A172 (cell line): ENCODE data around the gene DAPK2. TPM values are rescaled to one million over a fixed set of nuclear protein-coding genes. Genes with fewer than 3 reads are reported as not detected.
"Not testable (repeated sequence)": the region's sequence is repeated elsewhere in the genome, so short reads cannot be mapped to it uniquely, and the experiment has no call there.

Experiments
- DNase-seq: peaks from one replicate; pipeline ENCODE4 v3.0.0-alpha.2; 2015; ENCODE audit warnings: low spot score
- total RNA-seq: library from RNA; depleted of rRNA; stranded (reverse); fragments of >200 nt; shearing (Covaris generic); gene quantifications from 2 replicates; pipeline ENCODE4 v1.2.3, GENCODE V29; 2014

Gene DAPK2
- total RNA-seq, 1 experiment from 2014 or later, result 1.5 TPM

DNA sequence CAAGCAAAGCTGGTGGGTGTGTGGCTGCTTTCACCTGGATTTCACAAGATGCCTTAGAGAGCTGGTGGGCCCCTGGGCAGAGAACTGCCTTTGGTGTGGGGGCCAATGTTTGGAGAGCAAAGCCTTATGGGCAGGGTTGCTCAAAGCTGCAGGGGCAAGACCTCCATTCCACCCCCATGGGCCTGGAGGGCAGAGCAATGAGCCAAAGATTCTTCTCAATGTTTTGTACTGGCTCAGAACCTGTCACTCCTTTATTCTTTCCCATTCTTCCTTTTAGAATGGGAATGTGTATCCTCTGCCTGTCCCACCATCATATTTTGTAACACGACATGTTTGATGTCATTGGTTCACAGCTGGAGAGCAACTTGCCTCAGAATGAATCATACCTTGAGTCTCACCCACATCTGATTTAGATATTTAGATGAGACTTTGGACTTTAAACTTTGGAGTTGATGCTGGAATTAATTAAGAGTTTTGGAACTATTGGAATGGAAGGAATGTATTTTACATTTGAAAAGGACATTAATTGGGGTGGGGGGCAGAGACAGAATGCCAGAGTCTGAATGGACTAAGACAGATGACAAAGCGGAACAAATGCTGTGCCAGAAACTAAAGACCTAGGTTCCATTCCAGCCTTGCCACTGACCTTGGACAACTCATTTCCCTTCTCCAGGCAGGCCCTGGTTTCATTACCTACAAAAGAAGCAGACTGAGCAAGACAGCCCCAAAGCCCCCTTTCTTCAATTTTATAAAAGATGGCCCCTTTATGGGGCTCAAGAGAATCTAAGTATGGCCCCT is 72.9 kb downstream of the DAPK2 start:
- DNase-seq, result peak; percentile 8

DNA sequence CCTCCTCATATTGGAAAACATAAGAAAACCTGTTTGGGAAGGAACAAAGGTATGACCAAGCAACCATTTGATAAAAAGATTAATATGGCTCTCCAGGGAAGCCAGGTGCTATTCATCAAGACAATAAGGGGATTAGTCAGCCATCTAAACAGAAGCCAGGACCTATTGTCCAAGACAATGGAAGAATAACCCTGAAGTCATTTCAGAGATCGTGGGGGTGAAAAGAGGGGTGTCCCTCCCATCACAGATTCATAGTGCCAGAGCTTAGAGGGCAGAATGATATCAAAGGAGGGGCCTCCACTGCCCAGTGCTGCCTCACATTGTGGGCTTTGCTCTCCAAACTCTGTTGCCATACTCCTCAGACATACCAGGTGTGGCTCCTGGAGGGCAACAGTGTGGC is 73.5 kb downstream of the DAPK2 start:
- no peak for DNase-seq

DNA sequence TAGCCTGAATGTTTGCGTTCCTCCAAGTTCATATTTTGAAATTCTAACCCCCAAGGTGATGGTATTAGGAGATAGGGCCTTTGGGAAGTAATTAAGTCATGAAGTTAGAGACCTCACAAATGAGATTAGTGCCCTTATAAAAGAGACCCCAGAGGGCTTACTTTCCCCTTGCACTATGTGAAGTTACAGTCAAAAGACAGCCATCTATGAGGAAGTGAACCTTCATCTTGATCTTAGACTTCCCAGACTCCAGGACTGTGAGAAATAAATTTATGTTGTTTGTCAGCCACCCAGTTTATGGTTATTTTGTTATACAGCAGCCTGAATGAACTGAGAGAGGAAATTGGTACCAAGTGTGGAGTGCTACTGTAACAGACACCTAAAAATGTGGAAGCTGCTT is 74.4 kb downstream of the DAPK2 start:
- no peak for DNase-seq

DNA sequence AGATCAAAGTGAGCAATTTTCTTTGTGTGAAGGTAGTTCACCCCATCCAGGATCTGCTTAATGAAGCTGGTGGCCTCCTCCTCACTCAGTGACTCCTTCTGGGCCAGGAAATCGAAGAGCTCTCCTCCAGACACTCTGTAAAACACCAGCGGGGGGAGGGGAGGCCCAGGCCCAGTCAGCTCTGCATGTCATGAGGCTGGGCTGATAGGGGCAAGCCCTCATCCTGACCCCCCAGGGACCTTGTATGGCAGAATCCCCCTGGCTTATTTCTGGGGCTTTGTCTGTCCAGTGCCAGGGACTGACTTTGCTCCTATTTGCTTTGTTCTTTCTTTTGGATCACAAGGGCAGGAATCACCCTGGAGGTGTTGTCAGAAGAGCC is 74.9 kb downstream of the DAPK2 start:
- DNase-seq, result no peak

DNA sequence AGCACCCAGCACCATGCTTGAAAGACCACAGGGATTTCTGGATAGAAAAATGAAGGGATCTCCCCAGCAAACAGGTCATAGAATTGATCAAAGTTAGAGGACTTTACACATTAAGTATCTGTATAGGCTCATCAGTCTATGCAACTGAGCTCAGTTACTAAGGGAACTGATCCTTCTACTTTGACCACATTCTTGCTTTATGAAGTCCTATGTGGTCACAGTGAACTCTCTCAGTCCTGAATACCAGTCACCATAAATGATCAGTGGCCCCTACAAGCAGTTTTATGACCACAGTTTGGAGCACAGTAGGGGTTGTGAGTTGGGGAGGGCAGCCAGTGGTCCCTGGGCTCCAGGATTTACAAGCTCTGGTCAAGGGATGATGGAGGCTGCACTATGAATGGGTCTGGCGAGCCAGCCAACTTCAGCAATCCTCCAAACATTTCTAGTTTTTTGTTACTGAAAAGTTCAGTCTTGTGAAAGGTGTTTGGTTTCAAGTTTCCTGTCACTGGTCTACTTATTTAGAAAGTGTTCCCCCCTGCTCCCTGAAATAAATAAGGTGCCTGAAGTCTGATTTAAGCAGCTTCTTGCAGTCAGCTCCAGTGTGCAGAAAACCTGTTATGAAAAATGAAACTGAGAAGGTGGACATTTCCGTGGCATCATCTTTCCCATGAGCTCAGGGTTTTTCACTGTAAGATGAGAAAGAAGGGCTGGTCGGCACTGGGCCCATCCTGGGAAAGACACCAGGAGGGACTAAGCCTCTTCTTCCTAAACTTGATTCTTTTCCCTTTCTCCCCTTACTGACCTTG is 75.5 kb downstream of the DAPK2 start:
- no peak for DNase-seq

DNA sequence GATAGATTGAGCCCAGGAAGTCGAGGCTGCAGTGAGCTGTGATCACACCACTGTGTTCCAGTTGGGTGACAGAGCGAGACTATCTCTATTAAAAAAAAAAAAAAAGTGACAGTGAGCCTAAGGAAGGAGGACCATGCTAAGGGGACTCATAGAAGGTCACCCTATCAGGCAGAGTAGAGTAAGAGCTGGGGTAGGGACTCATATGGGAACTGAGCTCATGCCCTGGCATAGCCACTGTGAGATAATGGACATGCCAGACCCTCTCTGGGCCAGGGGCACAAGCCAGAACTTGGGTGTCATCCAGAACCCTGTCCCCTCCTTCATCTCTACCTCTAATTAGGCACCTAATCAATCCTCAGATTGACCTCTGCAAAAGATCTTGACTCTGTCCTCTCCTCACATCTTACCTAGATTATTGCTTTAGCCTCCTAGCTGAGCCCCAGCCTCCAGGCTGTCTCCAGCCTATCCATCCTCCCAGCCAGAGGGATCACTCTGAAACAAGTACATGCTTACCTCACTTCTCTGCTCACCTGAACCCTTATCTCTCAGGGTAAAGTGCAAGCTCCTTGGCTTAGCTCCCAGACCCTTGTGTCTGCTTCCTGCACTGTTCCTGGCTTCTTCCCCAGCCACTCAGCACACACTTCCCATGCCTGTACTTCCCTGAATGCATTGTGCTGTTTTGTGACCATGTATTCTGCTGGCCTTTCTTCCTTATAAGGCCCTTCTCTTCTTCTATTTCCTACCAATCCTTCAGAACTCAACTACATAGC is 76.4 kb downstream of the DAPK2 start:
- no peak for DNase-seq

DNA sequence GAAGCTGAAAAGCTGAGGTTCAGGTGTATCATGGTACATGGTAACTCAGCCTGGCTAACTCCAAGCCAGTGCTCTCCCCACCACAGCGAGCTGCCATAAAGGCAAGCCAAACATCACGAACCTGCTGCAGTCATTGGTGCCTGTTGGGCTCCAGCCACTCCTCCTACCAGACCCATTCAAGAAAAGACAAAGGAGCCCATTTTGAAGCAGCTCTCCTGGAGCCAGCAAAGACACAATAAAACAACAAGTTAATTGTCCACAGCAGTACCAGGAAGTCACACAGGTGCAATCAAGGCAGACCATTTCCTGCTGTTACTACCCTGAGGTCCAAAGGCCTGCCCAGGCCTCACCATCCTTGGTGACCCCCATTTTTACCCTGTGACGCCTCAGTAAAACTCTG is 77.6 kb downstream of the DAPK2 start:
- no peak for DNase-seq

DNA sequence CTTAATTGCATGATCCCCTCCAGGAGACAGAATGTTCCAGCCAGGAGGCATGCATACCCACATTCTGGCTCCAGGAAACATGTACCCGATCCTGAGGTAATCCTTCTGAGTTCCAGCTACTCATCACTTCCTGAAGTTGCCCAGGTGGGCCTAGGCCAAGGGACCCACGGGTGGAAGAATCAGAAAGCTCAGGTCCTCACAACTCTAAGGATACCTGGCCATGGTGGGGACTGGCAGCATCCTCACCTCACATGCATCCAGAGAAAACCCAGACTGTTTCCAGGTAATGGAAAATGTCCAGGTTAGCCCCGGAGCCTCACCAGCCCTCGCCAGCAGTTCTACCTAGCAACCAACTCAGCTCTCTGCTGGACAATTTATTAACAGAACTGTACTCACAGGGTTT is 78.2 kb downstream of the DAPK2 start:
- DNase-seq, result no peak

DNA sequence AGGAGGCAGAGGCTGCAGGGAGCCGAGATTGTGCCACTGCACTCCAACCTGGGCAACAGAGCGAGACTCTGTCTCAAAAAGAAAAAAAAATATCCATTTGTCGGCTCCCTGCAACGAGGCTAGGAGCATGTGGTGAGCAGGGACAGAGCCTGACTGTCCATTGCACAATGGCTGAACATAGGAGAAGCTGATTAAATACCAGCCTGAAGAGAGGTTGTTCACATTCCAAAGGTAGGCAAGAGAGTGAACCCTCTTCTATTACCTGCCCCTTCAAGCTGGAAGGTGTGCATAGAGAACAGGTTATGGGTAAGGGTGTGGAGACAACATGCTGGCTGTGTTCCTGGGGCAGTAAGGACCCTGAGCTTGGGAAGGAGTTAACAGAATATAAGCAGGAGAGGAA is 78.7 kb downstream of the DAPK2 start:
- no peak for DNase-seq

DNA sequence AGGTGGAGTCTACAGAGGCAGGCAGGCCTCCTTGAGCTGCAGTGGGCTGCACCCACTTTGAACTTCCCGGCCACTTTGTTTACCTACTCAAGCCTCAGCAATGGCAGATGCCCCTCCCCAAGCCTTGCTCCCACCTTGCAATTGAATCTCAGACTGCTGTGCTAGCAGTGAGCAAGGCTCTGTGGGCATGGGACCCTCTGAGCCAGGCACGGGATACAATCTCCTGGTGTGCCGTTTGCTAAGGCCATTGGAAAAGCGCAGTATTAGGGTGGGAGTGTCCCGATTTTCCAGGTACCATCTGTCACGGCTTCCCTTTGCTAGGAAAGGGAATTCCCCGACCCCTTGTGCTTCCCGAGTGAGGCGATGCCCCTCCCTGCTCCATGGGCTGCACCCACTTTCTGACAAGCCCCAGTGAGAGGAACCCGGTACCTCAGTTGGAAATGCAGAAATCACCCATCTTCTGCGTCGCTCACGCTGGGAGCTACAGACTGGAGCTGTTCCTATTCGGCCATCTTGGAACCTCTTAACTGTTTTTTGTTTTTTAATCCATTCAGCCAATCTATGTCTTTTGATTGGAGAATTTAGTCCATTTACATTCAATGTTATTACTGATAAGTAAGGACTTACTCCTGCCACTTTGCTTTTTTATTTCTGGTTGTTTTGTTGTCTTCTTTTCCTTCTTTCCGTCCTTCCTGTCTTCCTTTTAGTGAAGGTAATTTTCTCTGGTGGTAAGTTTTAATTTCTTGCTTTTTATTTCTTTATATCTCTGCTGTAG is 83.2 kb downstream of the DAPK2 start:
- not testable (repeated sequence) for DNase-seq

DNA sequence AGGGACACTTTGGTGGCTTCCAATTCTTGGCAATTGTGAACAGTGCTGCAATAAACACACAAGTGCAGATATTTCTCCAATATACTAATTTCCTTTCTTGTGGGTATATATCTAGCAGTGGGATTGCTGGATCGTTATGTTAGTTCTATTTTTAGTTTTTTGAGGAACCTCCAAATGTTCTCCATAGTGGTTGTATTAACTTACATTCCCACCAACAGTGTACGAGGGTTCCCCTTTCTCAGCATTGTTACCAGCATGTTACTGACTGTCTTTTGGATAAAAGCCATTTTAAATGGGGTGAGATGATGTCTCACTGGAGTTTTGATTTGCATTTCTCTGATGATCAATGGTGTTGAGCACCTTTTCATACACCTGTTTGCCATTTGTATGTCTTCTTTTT is 92.8 kb downstream of the DAPK2 start:
- DNase-seq, result no peak

DNA sequence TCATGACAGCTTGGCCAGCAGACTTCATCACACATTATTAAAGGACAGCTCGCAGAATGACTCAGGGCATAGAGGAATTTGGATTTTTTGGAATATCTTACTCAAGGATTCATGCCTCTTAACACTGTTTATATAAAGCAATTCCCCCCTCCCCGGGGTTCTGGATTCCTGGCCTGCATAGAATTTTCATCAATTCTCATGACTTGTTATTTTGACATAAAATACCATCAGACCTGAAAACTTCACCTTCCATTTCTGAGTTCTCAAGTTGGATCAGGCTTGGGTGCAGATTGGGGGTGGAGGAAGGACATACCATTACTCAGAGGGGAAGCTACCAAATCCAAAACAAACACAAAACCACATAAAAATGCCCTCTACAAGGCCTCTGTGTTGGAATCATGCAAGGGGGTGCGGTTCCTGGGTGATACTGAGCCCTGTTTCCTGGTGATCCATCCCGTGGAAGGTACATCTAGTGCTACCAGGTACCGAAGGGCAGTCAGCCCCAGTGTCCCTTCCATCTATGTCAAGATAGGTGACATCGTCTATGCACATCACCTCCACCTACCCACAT is 95.3 kb downstream of the DAPK2 start:
- peak; percentile 46 for DNase-seq

DNA sequence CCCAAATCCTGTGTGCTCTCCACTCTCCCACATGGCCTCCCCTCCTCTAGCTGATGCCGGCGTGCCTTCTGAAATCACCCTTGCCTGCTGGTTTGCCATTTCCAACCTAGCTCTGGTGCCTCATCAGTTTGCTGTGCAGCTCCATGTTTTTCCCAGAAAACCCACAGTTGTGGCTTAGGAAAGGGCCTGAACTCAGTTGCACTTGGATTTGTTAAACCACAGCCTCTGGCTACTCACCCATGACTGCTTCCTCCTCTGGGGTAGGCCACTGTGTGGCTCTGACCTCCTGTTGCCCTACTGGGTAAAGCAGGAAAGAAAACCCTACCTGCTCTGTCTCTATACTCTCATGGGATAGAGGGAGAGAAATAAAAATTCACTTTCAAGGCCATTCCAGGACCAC is 97.3 kb downstream of the DAPK2 start:
- no peak for DNase-seq

DNA sequence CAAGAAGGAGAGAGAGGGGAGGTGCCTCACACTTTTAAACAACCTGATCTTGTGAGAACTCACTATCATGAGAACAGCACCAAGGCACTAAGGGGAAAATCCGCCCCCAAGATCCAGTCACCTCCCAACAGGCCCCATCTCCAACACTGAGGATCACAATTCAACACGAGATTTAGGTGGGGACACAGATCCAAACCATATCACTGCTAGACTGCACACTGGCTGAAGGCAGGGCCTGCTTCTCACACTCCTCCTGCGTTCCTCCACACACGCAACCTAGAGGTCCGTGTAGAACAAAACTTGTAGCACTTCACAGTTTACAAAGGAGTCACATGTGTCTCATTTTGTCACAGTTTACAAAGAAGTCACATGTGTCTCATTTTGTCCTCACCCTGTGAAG is 97.8 kb downstream of the DAPK2 start:
- DNase-seq, result no peak

DNA sequence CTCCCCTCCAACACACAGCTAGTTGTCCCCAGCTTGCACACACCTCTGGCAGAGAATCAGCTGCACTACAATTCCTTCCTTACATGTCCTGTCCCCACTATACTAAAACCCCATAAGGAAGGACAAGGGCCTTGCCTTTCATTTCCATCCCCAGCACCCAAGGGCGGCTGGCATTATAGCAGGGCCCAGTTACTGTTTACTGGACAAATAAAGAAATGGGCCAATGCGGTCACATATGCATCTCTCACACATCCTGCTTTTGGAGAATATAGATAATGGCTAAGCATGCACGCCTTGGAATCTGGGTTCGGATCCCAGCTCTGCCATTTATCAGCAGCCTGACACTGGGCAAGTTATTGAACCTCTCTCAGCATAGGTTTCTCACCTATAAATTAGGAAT is 99.1 kb downstream of the DAPK2 start:
- DNase-seq, result no peak

DNA sequence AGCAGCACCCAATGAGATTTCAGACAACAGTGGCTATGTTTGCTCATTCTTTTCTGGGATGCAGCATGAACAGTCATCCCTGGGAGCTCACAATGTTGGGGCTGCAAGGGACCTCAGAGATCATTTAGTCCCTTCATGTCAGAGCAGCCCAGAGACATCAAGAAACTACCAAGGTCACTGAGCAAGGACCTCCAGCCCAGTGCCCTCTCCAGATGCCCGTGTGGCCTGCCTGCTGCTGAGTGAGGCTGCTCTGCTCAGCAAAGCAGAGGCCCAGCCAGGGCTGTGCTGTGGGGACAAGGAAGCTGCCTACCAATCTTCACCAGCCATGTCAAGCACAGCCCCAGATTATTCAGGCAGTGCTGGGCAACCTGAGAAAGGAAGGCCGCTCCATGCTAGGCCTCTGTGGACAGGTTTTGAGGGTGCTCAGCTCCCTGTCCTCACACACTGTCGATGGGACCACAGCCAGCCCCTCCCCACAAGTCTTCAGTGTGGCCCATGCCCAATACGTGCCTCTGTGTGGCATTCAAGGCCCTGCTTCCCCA is 99.7 kb downstream of the DAPK2 start:
- no peak for DNase-seq

DNA sequence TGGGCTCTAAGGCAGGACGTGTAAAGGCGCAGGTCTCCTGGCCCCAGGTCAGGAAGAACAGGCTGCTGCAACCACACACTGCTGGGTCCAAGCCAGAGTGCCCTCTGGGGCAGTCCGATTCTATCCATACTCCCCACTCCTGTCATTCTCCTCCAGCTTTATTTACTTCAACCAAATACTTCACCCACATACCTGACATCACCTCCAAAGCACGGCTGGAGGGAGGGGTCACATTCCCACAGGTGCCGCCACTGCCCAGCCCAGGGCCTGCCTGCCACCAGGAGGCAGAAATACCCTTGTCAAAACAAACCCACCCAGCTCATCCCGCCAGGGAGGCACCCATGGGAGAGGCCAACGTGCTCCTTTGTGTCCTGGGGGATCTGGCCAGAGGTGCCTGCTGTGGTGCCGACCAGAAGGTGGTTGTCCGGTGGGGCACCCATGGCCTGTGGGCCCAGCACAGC is 100.4 kb downstream of the DAPK2 start:
- no peak for DNase-seq

DNA sequence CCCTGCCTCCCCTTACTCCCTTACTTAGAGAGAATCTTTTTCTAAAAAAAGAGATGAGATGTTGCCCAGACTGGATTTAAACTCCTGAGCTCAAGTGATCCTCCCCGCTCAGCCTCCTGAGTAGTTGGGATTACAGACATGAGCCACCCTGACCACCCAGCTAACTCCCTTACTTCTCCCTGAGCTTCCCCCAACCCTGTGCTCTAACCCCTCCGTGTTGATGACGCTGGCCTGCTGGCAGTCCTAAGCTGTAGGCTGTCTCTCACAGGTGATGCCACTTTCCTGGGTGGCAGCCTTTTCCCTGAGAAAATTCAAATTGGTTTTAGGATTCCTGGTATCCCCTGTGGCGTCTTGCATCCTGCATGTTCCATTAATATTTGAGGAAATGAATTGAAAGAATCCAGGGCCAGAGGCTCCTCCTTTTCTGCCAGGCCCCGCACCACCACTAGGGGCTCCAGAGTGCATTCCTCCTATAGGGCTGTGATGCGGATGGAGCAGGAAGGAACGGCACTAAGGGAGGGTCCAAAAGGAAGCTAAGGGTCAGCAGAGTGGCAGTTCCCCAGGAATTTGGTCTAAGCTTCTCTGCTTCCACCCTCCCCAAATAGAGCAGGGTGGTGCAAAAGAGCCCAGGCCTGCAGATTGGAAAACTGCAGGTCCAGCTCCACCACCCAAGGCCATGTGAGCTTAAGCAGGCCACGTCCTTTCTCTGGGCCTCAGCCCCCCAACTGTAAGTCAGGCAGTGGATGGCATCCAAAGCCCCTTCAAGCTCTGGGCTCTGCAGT is 101.1 kb downstream of the DAPK2 start:
- DNase-seq, result peak; percentile 41

DNA sequence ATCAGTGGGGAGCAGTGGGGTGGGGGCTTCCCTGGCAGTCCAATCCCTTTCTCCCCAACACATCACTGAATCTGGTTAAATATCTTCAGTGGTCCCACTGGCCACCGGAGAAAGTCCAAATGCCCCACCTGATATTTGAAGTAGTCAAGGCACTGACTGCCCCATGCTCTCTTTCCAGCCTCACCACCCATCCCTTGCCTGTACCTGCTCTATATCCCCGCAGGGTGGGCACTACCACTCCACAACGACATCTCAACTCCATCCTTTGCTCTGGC is 101.7 kb downstream of the DAPK2 start:
- DNase-seq, result no peak
